Breast epithelium (tissue), 4 donors: ENCODE data around the gene MRFAP1L1. TPM values are rescaled to one million over a fixed set of nuclear protein-coding genes. Genes with fewer than 3 reads are reported as not detected.

Experiments used
- DNase-seq, 2 donors: peaks; one replicate each; pipeline ENCODE4 v3.0.0-alpha.2; 2019; ENCODE audit warnings: low spot score in 2 of 2
- H3K27ac ChIP-seq, 2 donors: fragments of 200-600 bp; sonication (generic) in 1 of 2; one replicate each; pipeline ENCODE4 v1.5.1; 2016 to 2019; ENCODE audit warnings: mild to moderate bottlenecking in 1 of 2
- H3K27me3 ChIP-seq, 2 donors: fragments of 200-600 bp; sonication (generic) in 1 of 2; one replicate each; pipeline versions ENCODE4 v1.5.1 to v1.6.0; 2017 to 2019; ENCODE audit warnings: control low read depth in 1 of 2, mild to moderate bottlenecking in 1 of 2
- H3K36me3 ChIP-seq: fragments of 200-600 bp; one replicate; pipeline ENCODE4 v1.5.1; 2019
- H3K4me1 ChIP-seq, 2 donors: fragments of 200-600 bp; sonication (generic); one replicate each; pipeline ENCODE4 v1.5.1; 2016 to 2019; ENCODE audit warnings: control low read depth in 1 of 2
- H3K4me3 ChIP-seq, 3 donors: fragments of 200-600 bp; sonication (generic); 1 replicate in 2 of 3; 2 replicates in 1 of 3; pipeline ENCODE4 v1.5.1; 2016 to 2019; ENCODE audit warnings: mild to moderate bottlenecking in 3 of 3, moderate library complexity in 2 of 3
- H3K9me3 ChIP-seq, 2 donors: fragments of 200-600 bp; sonication (generic) in 1 of 2; one replicate each; pipeline ENCODE4 v1.5.1; 2016 to 2019; ENCODE audit warnings: control low read depth in 1 of 2
- POLR2A ChIP-seq: fragments of 450-650 bp; IDR thresholded peaks from one replicate; pipeline ENCODE4 v1.6.1; 2016; ENCODE audit warnings: antibody characterized with exemption, mild to moderate bottlenecking, moderate library complexity
- POLR2AphosphoS5 ChIP-seq, 3 donors: sonication (generic); formaldehyde crosslinking; IDR thresholded peaks; one replicate each; pipeline ENCODE4 v1.6.1; 2017; ENCODE audit warnings: antibody characterized with exemption in 3 of 3
- intact Hi-C: fragments of 100-400 bp; cut with DNase I; formaldehyde crosslinking; loops from one replicate; pipeline ENCODE4 v1.15.1; 2023; ENCODE audit warnings: low total_unique reads
- total RNA-seq, 3 donors: library from RNA; depleted of rRNA; stranded (reverse); fragments of >200 nt; gene quantifications; one replicate each; pipeline ENCODE4 v1.1.0, GENCODE V29; 2016
- TF ChIP-seq, protein P1 (sequence below), 3 donors: fragments of 450-650 bp; IDR thresholded peaks; one replicate each; pipeline ENCODE4 v1.5.1; 2016 to 2017; ENCODE audit warnings: antibody characterized with exemption in 3 of 3, mild to moderate bottlenecking in 3 of 3, moderate library complexity in 3 of 3

MRFAP1L1 gene
- total RNA-seq, 3 donors from 2014 or later, result 48.0 to 78.0 (median 70.1) TPM

- H3K27me3 ChIP-seq, result no peaks in the 10 kb centered on the region
- peak overlapping the region; percentile 52 to 57 for H3K27ac ChIP-seq
- intact Hi-C loops, result loop anchor here (5.0 kb wide), 1 partner anchor 153 kb away; no protein-coding TSS in a partner anchor
- peaks cover 0 to 8% of the 10 kb centered on the region in 2 donors for H3K4me1 ChIP-seq
- H3K4me3 ChIP-seq, result no peak overlapping the region
- H3K36me3 ChIP-seq, result no peaks in the 10 kb centered on the region
- peak; percentile 52 to 78 for DNase-seq
- no peaks in the 10 kb centered on the region for H3K9me3 ChIP-seq
- TF ChIP-seq POLR2AphosphoS5 (IDR thresholded peaks at IDR 0.05) (no peak), POLR2A (no peak)
- TF ChIP-seq, protein P1, sequence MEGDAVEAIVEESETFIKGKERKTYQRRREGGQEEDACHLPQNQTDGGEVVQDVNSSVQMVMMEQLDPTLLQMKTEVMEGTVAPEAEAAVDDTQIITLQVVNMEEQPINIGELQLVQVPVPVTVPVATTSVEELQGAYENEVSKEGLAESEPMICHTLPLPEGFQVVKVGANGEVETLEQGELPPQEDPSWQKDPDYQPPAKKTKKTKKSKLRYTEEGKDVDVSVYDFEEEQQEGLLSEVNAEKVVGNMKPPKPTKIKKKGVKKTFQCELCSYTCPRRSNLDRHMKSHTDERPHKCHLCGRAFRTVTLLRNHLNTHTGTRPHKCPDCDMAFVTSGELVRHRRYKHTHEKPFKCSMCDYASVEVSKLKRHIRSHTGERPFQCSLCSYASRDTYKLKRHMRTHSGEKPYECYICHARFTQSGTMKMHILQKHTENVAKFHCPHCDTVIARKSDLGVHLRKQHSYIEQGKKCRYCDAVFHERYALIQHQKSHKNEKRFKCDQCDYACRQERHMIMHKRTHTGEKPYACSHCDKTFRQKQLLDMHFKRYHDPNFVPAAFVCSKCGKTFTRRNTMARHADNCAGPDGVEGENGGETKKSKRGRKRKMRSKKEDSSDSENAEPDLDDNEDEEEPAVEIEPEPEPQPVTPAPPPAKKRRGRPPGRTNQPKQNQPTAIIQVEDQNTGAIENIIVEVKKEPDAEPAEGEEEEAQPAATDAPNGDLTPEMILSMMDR (IDR thresholded peaks at IDR 0.05), result no peak
Observed at GRCh38 chr4:6724421-6725111, 14.9 kb upstream of the MRFAP1L1 start.

DNA sequence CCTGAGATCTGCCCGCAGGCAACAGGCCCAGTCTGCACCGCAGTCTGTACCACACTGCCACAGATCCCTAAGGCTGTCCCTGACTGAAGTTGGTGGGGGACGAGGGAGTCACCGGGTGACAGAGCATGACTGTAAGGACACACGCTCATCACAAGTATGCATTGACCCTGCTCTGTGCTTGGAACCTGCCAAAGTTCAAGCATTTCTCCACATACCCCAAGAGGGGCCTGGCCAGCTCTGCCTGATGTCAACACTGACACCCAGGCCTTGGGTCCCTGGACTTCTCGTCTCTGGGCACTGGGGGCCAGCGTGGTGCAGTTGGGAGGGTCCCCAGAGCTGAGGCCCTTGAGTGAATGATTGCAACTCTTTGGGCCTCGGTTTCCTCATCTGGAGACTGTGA lies 14.2 kb upstream of the MRFAP1L1 start:
- Histone ChIP-seq H3K27ac (no peak overlapping the region), H3K4me1 (peaks cover 0 to 8% of the 10 kb centered on the region in 2 donors), H3K4me3 (no peak overlapping the region), H3K36me3 (no peaks in the 10 kb centered on the region), H3K9me3 (no peaks in the 10 kb centered on the region), H3K27me3 (no peaks in the 10 kb centered on the region)
- no peak for DNase-seq
- intact Hi-C loops, result loop anchor here (5.0 kb wide), 1 partner anchor 153 kb away; no protein-coding TSS in a partner anchor
- TF ChIP-seq, protein P1 (IDR thresholded peaks at IDR 0.05), result no peak
- TF ChIP-seq POLR2AphosphoS5 (IDR thresholded peaks at IDR 0.05), result no peak
- no peak for TF ChIP-seq POLR2A

DNA sequence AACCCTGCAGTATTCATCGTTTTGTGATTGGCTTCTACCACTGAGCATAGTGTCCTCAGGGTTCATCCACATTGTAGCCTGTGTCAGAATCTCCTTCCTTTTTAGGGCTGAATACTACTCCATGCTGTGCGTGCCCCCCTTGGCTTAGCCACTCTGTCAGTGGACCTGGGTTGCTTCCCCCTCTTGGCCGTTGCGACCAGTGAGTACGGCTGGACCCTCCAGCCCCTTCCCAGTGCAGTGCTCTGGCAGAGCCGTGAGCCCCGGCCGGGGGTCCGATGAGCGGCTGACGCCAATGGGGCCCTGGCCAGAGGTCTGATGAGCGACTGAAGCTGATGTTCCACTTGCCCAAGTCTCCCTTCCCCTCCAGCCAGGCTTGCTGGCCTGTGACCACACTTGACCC lies 13.2 kb upstream of the MRFAP1L1 start:
- TF ChIP-seq POLR2AphosphoS5 (IDR thresholded peaks at IDR 0.05), result no peak
- no peak for TF ChIP-seq POLR2A
- TF ChIP-seq, protein P1 (IDR thresholded peaks at IDR 0.05), result no peak
- Histone ChIP-seq H3K27me3 (no peaks in the 10 kb centered on the region), H3K27ac (no peak overlapping the region), H3K4me1 (peaks cover 0 to 8% of the 10 kb centered on the region in 2 donors), H3K4me3 (no peak overlapping the region), H3K9me3 (no peaks in the 10 kb centered on the region), H3K36me3 (no peaks in the 10 kb centered on the region)
- intact Hi-C loops, result loop anchor here (5.0 kb wide), 1 partner anchor 154 kb away; no protein-coding TSS in a partner anchor
- no peak for DNase-seq

DNA sequence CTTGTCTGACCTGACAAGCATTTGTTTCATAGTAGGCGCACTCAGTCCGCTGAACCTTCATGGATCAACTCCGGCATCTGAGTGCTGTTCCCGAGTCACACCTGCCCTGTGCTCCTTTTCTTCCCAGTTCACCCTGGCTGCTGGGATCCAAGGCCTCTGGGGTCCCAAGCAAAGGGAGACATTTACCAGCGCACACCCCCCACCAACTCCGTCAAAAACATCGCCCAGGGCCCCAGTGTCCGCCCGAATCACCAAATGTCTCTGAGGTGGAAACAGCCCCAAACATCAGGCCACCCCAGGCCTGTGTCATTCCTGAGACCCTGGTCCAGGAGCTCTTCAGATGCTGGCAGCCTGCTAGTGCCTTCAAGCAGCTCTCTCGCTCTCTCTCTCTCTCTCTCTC lies 11.5 kb upstream of the MRFAP1L1 start:
- TF ChIP-seq POLR2AphosphoS5 (IDR thresholded peaks at IDR 0.05) (no peak), POLR2A (no peak)
- TF ChIP-seq, protein P1 (IDR thresholded peaks at IDR 0.05), result no peak
- Histone ChIP-seq H3K4me3 (no peak overlapping the region), H3K4me1 (peaks cover 0 to 8% of the 10 kb centered on the region in 2 donors), H3K27me3 (no peaks in the 10 kb centered on the region), H3K27ac (no peak overlapping the region), H3K9me3 (no peaks in the 10 kb centered on the region), H3K36me3 (no peaks in the 10 kb centered on the region)
- no peak for DNase-seq
- intact Hi-C loops, result loop anchor here (5.0 kb wide), 1 partner anchor 156 kb away; no protein-coding TSS in a partner anchor

- DNase-seq, result peak; percentile 50 to 87
- intact Hi-C loops, result loop anchor here (5.0 kb wide), 1 partner anchor 157 kb away; no protein-coding TSS in a partner anchor
- Histone ChIP-seq H3K4me1 (peaks cover 0 to 12% of the 10 kb centered on the region in 2 donors), H3K27me3 (no peaks in the 10 kb centered on the region), H3K36me3 (no peaks in the 10 kb centered on the region), H3K9me3 (no peaks in the 10 kb centered on the region), H3K27ac (no peak overlapping the region), H3K4me3 (peak overlapping the region in 1 of 3 donors; percentile 15)
- TF ChIP-seq POLR2A (no peak), POLR2AphosphoS5 (IDR thresholded peaks at IDR 0.05) (no peak)
- TF ChIP-seq, protein P1 (IDR thresholded peaks at IDR 0.05), result peak; percentile 76 to 98 (median 98)
Observed at GRCh38 chr4:6720202-6720699, 10.6 kb upstream of the MRFAP1L1 start.
